Hepatocyte (in vitro differentiated cells): Measurements from ENCODE around the gene C19orf85. TPM values are rescaled to one million over a fixed set of nuclear protein-coding genes. Genes with fewer than 3 reads are reported as not detected.
A peak's percentile ranks its signal among the peaks of the same experiment; 100 is the strongest.

Experiments used
- DNase-seq: peaks from one replicate; pipeline ENCODE4 v3.0.0-alpha.2; 2016; ENCODE audit warnings: low spot score
- H2AFZ ChIP-seq: fragments of 200-600 bp; sonication (generic); 2 replicates; pipeline ENCODE4 v1.6.0; 2016; ENCODE audit warnings: antibody characterized with exemption, mild to moderate bottlenecking
- H3K27ac ChIP-seq: fragments of 200-600 bp; sonication (generic); 2 replicates; pipeline ENCODE4 v1.5.1; 2016; ENCODE audit warnings: mild to moderate bottlenecking
- H3K27me3 ChIP-seq: fragments of 200-600 bp; sonication (generic); 2 replicates; pipeline ENCODE4 v1.6.1; 2016
- H3K36me3 ChIP-seq: fragments of 200-600 bp; sonication (generic); replicated peaks from 2 replicates; pipeline ENCODE4 v1.5.1; 2016; ENCODE audit warnings: low read depth; ENCODE audit not compliant: insufficient read depth
- H3K4me1 ChIP-seq: fragments of 200-600 bp; sonication (generic); 2 replicates; pipeline ENCODE4 v1.5.1; 2016; ENCODE audit warnings: mild to moderate bottlenecking, moderate library complexity; ENCODE audit not compliant: insufficient read depth
- H3K4me2 ChIP-seq: fragments of 200-600 bp; sonication (generic); 2 replicates; pipeline ENCODE4 v1.6.0; 2016
- H3K4me3 ChIP-seq: fragments of 200-600 bp; sonication (generic); 2 replicates; pipeline ENCODE4 v1.5.1; 2016; ENCODE audit warnings: mild to moderate bottlenecking
- H3K79me2 ChIP-seq: fragments of 200-600 bp; sonication (generic); 2 replicates; pipeline ENCODE4 v1.6.0; 2017; ENCODE audit warnings: mild to moderate bottlenecking
- H3K9me2 ChIP-seq: fragments of 200-600 bp; sonication (generic); replicated peaks from 2 replicates; pipeline ENCODE4 v1.6.0; 2017; ENCODE audit warnings: mild to moderate bottlenecking; ENCODE audit not compliant: insufficient read depth
- H3K9me3 ChIP-seq: fragments of 200-600 bp; sonication (generic); 2 replicates; pipeline ENCODE4 v1.5.1; 2016; ENCODE audit warnings: low read depth, mild to moderate bottlenecking
- H4K20me1 ChIP-seq: fragments of 200-600 bp; sonication (generic); 2 replicates; pipeline ENCODE4 v1.6.0; 2016; ENCODE audit warnings: mild to moderate bottlenecking; ENCODE audit not compliant: insufficient read depth, poor library complexity, severe bottlenecking
- EZH2 ChIP-seq: fragments of 200-600 bp; sonication (generic); IDR thresholded peaks from 2 replicates; pipeline ENCODE4 v1.6.1; 2016; ENCODE audit warnings: antibody characterized with exemption, mild to moderate bottlenecking, borderline replicate concordance
- EZH2phosphoT487 ChIP-seq: fragments of 200-600 bp; sonication (generic); IDR thresholded peaks from one replicate; pipeline ENCODE4 v1.6.1; 2018; ENCODE audit warnings: antibody characterized with exemption, mild to moderate bottlenecking, low read depth, moderate library complexity; ENCODE audit not compliant: unreplicated experiment, severe bottlenecking
- WGBS: methylation state at CpG from one replicate; pipeline ENCODE4 v1.1.6; 2016; ENCODE audit warnings: low lambda C conversion rate; ENCODE audit errors: missing lambda C conversion rate; 5-methylcytosine and 5-hydroxymethylcytosine counted together
- polyA plus RNA-seq: library from polyadenylated mRNA; unstranded; fragments of >200 nt; fragmentation: Nextera tagmentation; extraction: Ambion mirVana; gene quantifications from 2 replicates; pipeline ENCODE4 v1.2.1, GENCODE V29; 2016
- total RNA-seq: library from RNA; depleted of rRNA; stranded (reverse); fragments of >200 nt; gene quantifications from 2 replicates; pipeline ENCODE4 v1.2.3, GENCODE V29; 2014
- TF ChIP-seq, protein P1 (sequence below): fragments of 200-600 bp; sonication (generic); IDR thresholded peaks from 2 replicates; pipeline ENCODE4 v1.5.1; 2016; ENCODE audit warnings: antibody characterized with exemption, mild to moderate bottlenecking; ENCODE audit not compliant: poor library complexity

C19orf85 gene
- total and polyA plus RNA-seq, 2 experiments from 2014 or later, result not detected

DNA sequence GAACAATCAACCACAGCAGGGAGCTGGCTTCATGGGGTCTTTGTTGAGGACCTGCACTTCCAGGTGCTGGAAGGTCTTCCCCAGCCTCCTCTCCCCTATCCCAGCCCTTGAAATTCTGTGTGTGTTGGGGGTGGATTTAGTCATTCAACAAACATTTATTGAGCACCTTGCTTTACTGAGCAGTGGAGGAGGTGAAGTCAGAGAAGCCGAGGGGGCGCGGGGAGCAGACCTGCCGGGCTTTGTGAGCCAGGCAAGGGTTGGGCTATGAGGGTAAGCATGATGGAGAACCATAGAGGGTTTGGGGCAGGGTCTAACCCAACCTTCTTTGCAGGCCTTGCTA lies 3.5 kb upstream of the C19orf85 start:
- TF ChIP-seq, protein P1, sequence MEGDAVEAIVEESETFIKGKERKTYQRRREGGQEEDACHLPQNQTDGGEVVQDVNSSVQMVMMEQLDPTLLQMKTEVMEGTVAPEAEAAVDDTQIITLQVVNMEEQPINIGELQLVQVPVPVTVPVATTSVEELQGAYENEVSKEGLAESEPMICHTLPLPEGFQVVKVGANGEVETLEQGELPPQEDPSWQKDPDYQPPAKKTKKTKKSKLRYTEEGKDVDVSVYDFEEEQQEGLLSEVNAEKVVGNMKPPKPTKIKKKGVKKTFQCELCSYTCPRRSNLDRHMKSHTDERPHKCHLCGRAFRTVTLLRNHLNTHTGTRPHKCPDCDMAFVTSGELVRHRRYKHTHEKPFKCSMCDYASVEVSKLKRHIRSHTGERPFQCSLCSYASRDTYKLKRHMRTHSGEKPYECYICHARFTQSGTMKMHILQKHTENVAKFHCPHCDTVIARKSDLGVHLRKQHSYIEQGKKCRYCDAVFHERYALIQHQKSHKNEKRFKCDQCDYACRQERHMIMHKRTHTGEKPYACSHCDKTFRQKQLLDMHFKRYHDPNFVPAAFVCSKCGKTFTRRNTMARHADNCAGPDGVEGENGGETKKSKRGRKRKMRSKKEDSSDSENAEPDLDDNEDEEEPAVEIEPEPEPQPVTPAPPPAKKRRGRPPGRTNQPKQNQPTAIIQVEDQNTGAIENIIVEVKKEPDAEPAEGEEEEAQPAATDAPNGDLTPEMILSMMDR, result no peak
- TF ChIP-seq EZH2phosphoT487, result no peak
- no peak for TF ChIP-seq EZH2
- H3K9me3 ChIP-seq, result no peaks in the 10 kb centered on the region
- no peaks in the 10 kb centered on the region for H3K9me2 ChIP-seq
- no peak overlapping the region for H2AFZ ChIP-seq
- no peaks in the 10 kb centered on the region for H4K20me1 ChIP-seq
- H3K4me3 ChIP-seq, result no peak overlapping the region
- peaks cover 4% of the 10 kb centered on the region for H3K4me1 ChIP-seq
- no peaks in the 10 kb centered on the region for H3K79me2 ChIP-seq
- no peaks in the 10 kb centered on the region for H3K27me3 ChIP-seq
- no peak overlapping the region for H3K4me2 ChIP-seq
- no peaks in the 10 kb centered on the region for H3K36me3 ChIP-seq
- H3K27ac ChIP-seq, result no peak overlapping the region
- WGBS, result 42% methylated on average over 4 of the region's 4 CpGs
- DNase-seq, result no peak

DNA sequence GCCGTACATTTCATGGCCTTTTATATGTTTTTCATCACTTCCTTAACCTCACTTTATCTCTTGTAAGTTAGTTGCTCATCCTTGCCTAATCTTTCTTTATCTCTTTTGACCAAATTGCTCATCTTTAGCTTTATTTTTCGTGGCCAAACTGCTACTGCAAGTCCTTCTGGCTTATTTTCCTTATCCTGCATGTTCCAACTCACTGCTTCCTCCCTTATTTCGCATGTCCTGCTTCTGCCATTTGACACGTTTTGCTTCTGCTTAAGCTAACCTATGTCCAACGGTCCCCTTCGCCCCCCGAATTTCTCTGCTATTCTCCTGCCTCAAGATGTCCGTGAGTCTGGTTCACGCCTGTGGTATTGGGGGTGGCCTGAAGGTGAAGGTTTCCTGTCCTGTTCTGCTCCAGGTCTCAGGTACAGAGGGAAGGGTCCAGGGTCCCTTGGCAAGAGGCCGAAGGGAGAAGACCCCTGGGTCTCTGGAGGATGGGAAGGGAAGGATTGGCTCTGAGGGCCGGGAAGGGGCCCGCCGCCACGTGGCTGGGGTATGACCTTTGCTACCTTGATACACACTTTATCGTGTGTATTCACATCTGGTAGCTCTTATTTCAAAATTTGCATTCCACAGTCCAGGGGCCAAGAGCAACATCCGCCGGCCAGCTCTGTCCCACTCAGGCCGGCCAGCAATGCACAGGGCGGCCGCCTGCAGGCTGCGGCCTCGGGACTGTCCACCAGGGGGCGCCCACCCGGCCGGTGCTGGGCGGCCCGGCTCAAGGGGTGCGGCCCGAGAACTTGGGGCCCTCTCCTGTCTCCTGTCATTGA lies 2.9 kb upstream of the C19orf85 start:
- Histone ChIP-seq H3K36me3 (no peaks in the 10 kb centered on the region), H2AFZ (no peak overlapping the region), H3K79me2 (no peaks in the 10 kb centered on the region), H3K27ac (no peak overlapping the region), H3K4me2 (no peak overlapping the region), H4K20me1 (no peaks in the 10 kb centered on the region), H3K9me2 (no peaks in the 10 kb centered on the region), H3K4me1 (peaks cover 4% of the 10 kb centered on the region), H3K4me3 (no peak overlapping the region), H3K27me3 (no peaks in the 10 kb centered on the region), H3K9me3 (no peaks in the 10 kb centered on the region)
- TF ChIP-seq EZH2phosphoT487 (no peak), EZH2 (no peak)
- TF ChIP-seq, protein P1, result peak; percentile 98
- peak; percentile 76 for DNase-seq
- 41% methylated on average over 29 of the region's 29 CpGs for WGBS

- 91% methylated on average over 4 of the region's 4 CpGs for WGBS
- H3K79me2 ChIP-seq, result no peaks in the 10 kb centered on the region
- no peak for DNase-seq
These were observed 1.7 kb upstream of the C19orf85 start for GRCh38 chr19:55466241-55466614.

More at GRCh38 chr19:55466241-55466614, 1.7 kb upstream of the C19orf85 start:
- H2AFZ ChIP-seq, result no peak overlapping the region
- H3K9me2 ChIP-seq, result no peaks in the 10 kb centered on the region
- H3K4me2 ChIP-seq, result no peak overlapping the region
- TF ChIP-seq, protein P1, result no peak
- TF ChIP-seq EZH2, result no peak
- TF ChIP-seq EZH2phosphoT487, result no peak
- H3K36me3 ChIP-seq, result no peaks in the 10 kb centered on the region
- H3K27me3 ChIP-seq, result no peaks in the 10 kb centered on the region
- H3K4me3 ChIP-seq, result no peak overlapping the region
- H3K27ac ChIP-seq, result no peak overlapping the region
- no peaks in the 10 kb centered on the region for H3K9me3 ChIP-seq
- H3K4me1 ChIP-seq, result peaks cover 4% of the 10 kb centered on the region
- no peaks in the 10 kb centered on the region for H4K20me1 ChIP-seq
